ENCODE data around the gene DOCK2. TPM values are rescaled to one million over a fixed set of nuclear protein-coding genes. Genes with fewer than 3 reads are reported as not detected.

Gene DOCK2
- total RNA-seq, 3 donors from 2014 or later: 13.4 to 43.8 (median 19.8) TPM

- TF ChIP-seq POLR2AphosphoS5 (IDR thresholded peaks at IDR 0.05): no peak
- Histone ChIP-seq H3K9me3 (peaks cover 5 to 15% of the 10 kb centered on the region in 2 donors), H3K27me3 (no peaks in the 10 kb centered on the region), H3K27ac (no peak overlapping the region), H3K4me1 (no peaks in the 10 kb centered on the region), H3K4me3 (no peak overlapping the region), H3K36me3 (no peaks in the 10 kb centered on the region)
- no peak for DNase-seq (ENCODE audit: low spot score in 2 of 2)
- intact Hi-C loops (cut with DNase I; ENCODE audit: low total_unique reads): no loop called here
Measured at GRCh38 chr5:170131235-170131634, 494.2 kb downstream of the DOCK2 start.

- H3K9me3 ChIP-seq: peaks cover 0 to 4% of the 10 kb centered on the region in 2 donors
- no peak overlapping the region for H3K27ac ChIP-seq
- no peak overlapping the region for H3K4me3 ChIP-seq
- no peak for DNase-seq (ENCODE audit: low spot score in 2 of 2)
- H3K36me3 ChIP-seq: no peaks in the 10 kb centered on the region
- no peaks in the 10 kb centered on the region for H3K4me1 ChIP-seq
- no peaks in the 10 kb centered on the region for H3K27me3 ChIP-seq
- intact Hi-C loops (cut with DNase I; ENCODE audit: low total_unique reads): no loop called here
- TF ChIP-seq POLR2A (IDR thresholded peaks at IDR 0.05): no peak
- TF ChIP-seq POLR2AphosphoS5 (IDR thresholded peaks at IDR 0.05): no peak
- no peak for TF ChIP-seq CTCF (IDR thresholded peaks at IDR 0.05)
Measured at GRCh38 chr5:170132269-170132975, 495.3 kb downstream of the DOCK2 start.

Other genes starting within 250 kb of the DOCK2 start
- 1 to 10 TPM; 8.3 to 9.8 (median 8.8) TPM for gene SPDL1, start 53.5 kb upstream of the DOCK2 start, total RNA-seq